A673 (cell line): ENCODE data around the gene IL18R1. TPM values are rescaled to one million over a fixed set of nuclear protein-coding genes. Genes with fewer than 3 reads are reported as not detected.

Experiments used
- BruUV-seq: library from RNA; stranded (reverse); fragments of 400-500 nt; replicated peaks from 2 replicates; lab custom pipeline; 2021; lab: Mats Ljungman, UMichigan
- CTCF ChIA-PET: fragments of 300-600 bp; sonication (Branson Sonifier 250); formaldehyde crosslinking; loops from one replicate; lab custom pipeline; 2022; ENCODE audit warnings: antibody characterized with exemption; lab: Charles Lee
- POLR2A ChIA-PET: fragments of 300-600 bp; sonication (Branson Sonifier 250); formaldehyde crosslinking; loops from one replicate; lab custom pipeline; 2022; ENCODE audit warnings: antibody characterized with exemption; ENCODE audit not compliant: low non-redundant PET; lab: Charles Lee
- DNase-seq: peaks from one replicate; pipeline ENCODE4 v3.0.0-alpha.2; 2015; ENCODE audit warnings: low spot score
- H3K27ac ChIP-seq: fragments of 200-600 bp; sonication (generic); 2 replicates; pipeline ENCODE4 v1.5.1; 2016; ENCODE audit warnings: mixed run types, low read depth, mild to moderate bottlenecking, mixed read lengths, antibody characterized with exemption, low read length; ENCODE audit not compliant: poor library complexity, severe bottlenecking
- H3K27me3 ChIP-seq: fragments of 200-600 bp; sonication (generic); replicated peaks from 2 replicates; pipeline ENCODE4 v1.6.1; 2017; ENCODE audit warnings: mixed run types, low read depth, mild to moderate bottlenecking, mixed read lengths, antibody characterized with exemption, low read length; ENCODE audit not compliant: insufficient read depth, poor library complexity
- H3K36me3 ChIP-seq: fragments of 200-600 bp; sonication (generic); 2 replicates; pipeline ENCODE4 v1.6.1; 2016; ENCODE audit warnings: mixed run types, mild to moderate bottlenecking, mixed read lengths, antibody characterized with exemption, low read length; ENCODE audit not compliant: insufficient read depth, poor library complexity, severe bottlenecking
- H3K4me1 ChIP-seq: fragments of 200-600 bp; sonication (generic); 2 replicates; pipeline ENCODE4 v1.6.1; 2017; ENCODE audit warnings: mixed run types, mild to moderate bottlenecking, mixed read lengths, antibody characterized with exemption, low read length; ENCODE audit not compliant: insufficient read depth, poor library complexity, severe bottlenecking
- H3K4me3 ChIP-seq: fragments of 200-600 bp; sonication (generic); 2 replicates; pipeline ENCODE4 v1.5.1; 2016; ENCODE audit warnings: low read depth, mixed run types, mild to moderate bottlenecking, mixed read lengths, low read length; ENCODE audit not compliant: poor library complexity, severe bottlenecking
- H3K9me3 ChIP-seq: fragments of 200-600 bp; sonication (generic); 2 replicates; pipeline ENCODE4 v1.6.1; 2016; ENCODE audit warnings: mixed run types, low read depth, mild to moderate bottlenecking, mixed read lengths, antibody characterized with exemption, low read length; ENCODE audit not compliant: poor library complexity, severe bottlenecking
- EZH2 ChIP-seq: fragments of 200-600 bp; sonication (generic); IDR thresholded peaks from 2 replicates; pipeline ENCODE4 v1.6.1; 2017; ENCODE audit warnings: borderline replicate concordance, low read depth, mild to moderate bottlenecking, mixed read lengths, antibody characterized with exemption, low read length; ENCODE audit not compliant: poor library complexity, severe bottlenecking
- intact Hi-C: fragments of 100-400 bp; cut with micrococcal nuclease; formaldehyde crosslinking; loops from one replicate; pipeline ENCODE4 v1.10.0; 2022; ENCODE audit not compliant: unreplicated experiment
- total RNA-seq: library from RNA; stranded (reverse); gene quantifications from 2 replicates; pipeline ENCODE4 v1.2.3, GENCODE V29; 2021
- TF ChIP-seq, protein P1 (sequence below): fragments of 300-800, 200-600 bp; sonication (generic); conservative IDR thresholded peaks from 2 replicates; pipeline ENCODE4 v1.5.1; 2017; ENCODE audit warnings: low read depth, mild to moderate bottlenecking, antibody characterized with exemption, low read length, moderate library complexity, mixed read lengths

Gene IL18R1
- total RNA-seq, 1 experiment from 2014 or later = not detected

GRCh38 chr2:102340778-102341177 is 14.8 kb upstream of the IL18R1 start:
- Histone ChIP-seq H3K27me3 (peaks cover 14% of the 10 kb centered on the region), H3K9me3 (no peaks in the 10 kb centered on the region), H3K4me1 (no peaks in the 10 kb centered on the region), H3K27ac (no peak overlapping the region), H3K36me3 (no peaks in the 10 kb centered on the region), H3K4me3 (no peak overlapping the region)
- intact Hi-C loops = no loop called here
- ChIA-PET CTCF (no interaction called here), POLR2A (no interaction called here)
- no peak for DNase-seq
- BruUV-seq = no TSS peak
- no peak for TF ChIP-seq EZH2
- TF ChIP-seq, protein P1, sequence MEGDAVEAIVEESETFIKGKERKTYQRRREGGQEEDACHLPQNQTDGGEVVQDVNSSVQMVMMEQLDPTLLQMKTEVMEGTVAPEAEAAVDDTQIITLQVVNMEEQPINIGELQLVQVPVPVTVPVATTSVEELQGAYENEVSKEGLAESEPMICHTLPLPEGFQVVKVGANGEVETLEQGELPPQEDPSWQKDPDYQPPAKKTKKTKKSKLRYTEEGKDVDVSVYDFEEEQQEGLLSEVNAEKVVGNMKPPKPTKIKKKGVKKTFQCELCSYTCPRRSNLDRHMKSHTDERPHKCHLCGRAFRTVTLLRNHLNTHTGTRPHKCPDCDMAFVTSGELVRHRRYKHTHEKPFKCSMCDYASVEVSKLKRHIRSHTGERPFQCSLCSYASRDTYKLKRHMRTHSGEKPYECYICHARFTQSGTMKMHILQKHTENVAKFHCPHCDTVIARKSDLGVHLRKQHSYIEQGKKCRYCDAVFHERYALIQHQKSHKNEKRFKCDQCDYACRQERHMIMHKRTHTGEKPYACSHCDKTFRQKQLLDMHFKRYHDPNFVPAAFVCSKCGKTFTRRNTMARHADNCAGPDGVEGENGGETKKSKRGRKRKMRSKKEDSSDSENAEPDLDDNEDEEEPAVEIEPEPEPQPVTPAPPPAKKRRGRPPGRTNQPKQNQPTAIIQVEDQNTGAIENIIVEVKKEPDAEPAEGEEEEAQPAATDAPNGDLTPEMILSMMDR = no peak

- Histone ChIP-seq H3K4me3 (no peak overlapping the region), H3K9me3 (no peaks in the 10 kb centered on the region), H3K36me3 (no peaks in the 10 kb centered on the region), H3K27ac (no peak overlapping the region), H3K4me1 (no peaks in the 10 kb centered on the region), H3K27me3 (peaks cover 14% of the 10 kb centered on the region)
- TF ChIP-seq EZH2 = no peak
- TF ChIP-seq, protein P1 = no peak
- CTCF ChIA-PET = no interaction called here
- BruUV-seq = no TSS peak
- POLR2A ChIA-PET = no interaction called here
- DNase-seq = no peak
- intact Hi-C loops = no loop called here
Measured at GRCh38 chr2:102342888-102343287, 12.7 kb upstream of the IL18R1 start.

- no TSS peak for BruUV-seq
- no peaks in the 10 kb centered on the region for H3K36me3 ChIP-seq
- ChIA-PET POLR2A (no interaction called here), CTCF (no interaction called here)
- H3K4me3 ChIP-seq = no peak overlapping the region
- TF ChIP-seq, protein P1 = no peak
- no peak for TF ChIP-seq EZH2
- no peaks in the 10 kb centered on the region for H3K4me1 ChIP-seq
- no peak overlapping the region for H3K27ac ChIP-seq
- H3K9me3 ChIP-seq = no peaks in the 10 kb centered on the region
- no peak for DNase-seq
- peaks cover 14% of the 10 kb centered on the region for H3K27me3 ChIP-seq
- intact Hi-C loops = no loop called here
Measured at GRCh38 chr2:102344397-102344796, 11.2 kb upstream of the IL18R1 start.
